Measurements from ENCODE around the gene TMEM267.

GRCh38 chr5:43427306-43427705 is 56.4 kb downstream of the TMEM267 start:
- TF ChIP-seq CTCF (IDR thresholded peaks at IDR 0.05) (no peak), EZH2 (IDR thresholded peaks at IDR 0.05; ENCODE audit: borderline replicate concordance, insufficient read depth, low read depth, low read length, poor library complexity, severe bottlenecking) (no peak)

Data from B cell (primary cell).